ENCODE data around the gene ERFL.

GRCh38 chr19:41890936-41891335 is 37.3 kb downstream of the ERFL start:
- TF ChIP-seq EZH2phosphoT487 (IDR thresholded peaks at IDR 0.05; ENCODE audit: unreplicated experiment) (no peak), CTCF (conservative IDR thresholded peaks at IDR 0.05; ENCODE audit: low read depth in 2 of 2) (no peak), EZH2 (IDR thresholded peaks at IDR 0.05; ENCODE audit: low read depth, unreplicated experiment) (no peak), REST (IDR thresholded peaks at IDR 0.05; ENCODE audit: unreplicated experiment) (no peak), POLR2AphosphoS5 (IDR thresholded peaks at IDR 0.05; ENCODE audit: low read depth) (no peak), CREB1 (CRISPR knock-in tag; IDR thresholded peaks at IDR 0.05; ENCODE audit: low read depth) (no peak), ZNF331 (CRISPR knock-in tag; IDR thresholded peaks at IDR 0.05; ENCODE audit: low read depth) (no peak), ZNF114 (CRISPR knock-in tag; IDR thresholded peaks at IDR 0.05) (no peak)

Measured in GM23338 (cell line).